Measurements from ENCODE around the gene BRMS1L. TPM values are rescaled to one million over a fixed set of nuclear protein-coding genes. Genes with fewer than 3 reads are reported as not detected.

BRMS1L gene
- total RNA-seq, 4 donors from 2014 or later, result 4.6 to 6.8 (median 6.1) TPM

GRCh38 chr14:35786856-35787255, 39.3 kb upstream of the BRMS1L start:
- in situ Hi-C loops (cut with MboI; ENCODE audit: low sequenced_read_pairs in 4 of 4), result no loop called here
- Histone ChIP-seq H3K4me3 (no peak overlapping the region), H3K36me3 (no peaks in the 10 kb centered on the region), H3K27me3 (no peaks in the 10 kb centered on the region), H3K4me1 (peaks cover 13 to 14% of the 10 kb centered on the region in 2 donors), H3K9me3 (no peaks in the 10 kb centered on the region), H3K27ac (no peak overlapping the region)
- TF ChIP-seq CTCF (IDR thresholded peaks at IDR 0.05 in 4 of 5, conservative IDR thresholded peaks at IDR 0.05 in 1 of 5) (no peak), POLR2A (IDR thresholded peaks at IDR 0.05) (no peak)
- intact Hi-C loops (cut with DNase I; ENCODE audit: low total_unique reads), result no loop called here
- ATAC-seq, result no peak
- DNase-seq, result no peak

GRCh38 chr14:35789651-35790050, 36.5 kb upstream of the BRMS1L start:
- in situ Hi-C loops (cut with MboI; ENCODE audit: low sequenced_read_pairs in 4 of 4), result no loop called here
- Histone ChIP-seq H3K4me3 (no peak overlapping the region), H3K27me3 (no peaks in the 10 kb centered on the region), H3K4me1 (peaks cover 13 to 17% of the 10 kb centered on the region in 2 donors), H3K9me3 (no peaks in the 10 kb centered on the region), H3K36me3 (no peaks in the 10 kb centered on the region), H3K27ac (peak overlapping the region in 1 of 4 donors; percentile 40)
- TF ChIP-seq POLR2A (IDR thresholded peaks at IDR 0.05) (no peak), CTCF (IDR thresholded peaks at IDR 0.05 in 4 of 5, conservative IDR thresholded peaks at IDR 0.05 in 1 of 5) (no peak)
- peak in 1 of 2 donors; percentile 21 for ATAC-seq
- intact Hi-C loops (cut with DNase I; ENCODE audit: low total_unique reads), result no loop called here
- no peak for DNase-seq

- no peak overlapping the region for H3K27ac ChIP-seq
- ATAC-seq (no peak), DNase-seq (no peak)
- in situ Hi-C loops (cut with MboI; ENCODE audit: low sequenced_read_pairs in 4 of 4) (no loop called here), intact Hi-C loops (cut with DNase I; ENCODE audit: low total_unique reads) (no loop called here)
- H3K9me3 ChIP-seq, result no peaks in the 10 kb centered on the region
- no peaks in the 10 kb centered on the region for H3K36me3 ChIP-seq
- H3K27me3 ChIP-seq, result no peaks in the 10 kb centered on the region
- H3K4me1 ChIP-seq, result peaks cover 23 to 27% of the 10 kb centered on the region in 2 donors
- TF ChIP-seq POLR2A (IDR thresholded peaks at IDR 0.05), result no peak
- no peak for TF ChIP-seq CTCF (IDR thresholded peaks at IDR 0.05 in 4 of 5, conservative IDR thresholded peaks at IDR 0.05 in 1 of 5)
- H3K4me3 ChIP-seq, result no peak overlapping the region
Measured at GRCh38 chr14:35797796-35798195, 28.3 kb upstream of the BRMS1L start.

GRCh38 chr14:35806006-35806907, 19.9 kb upstream of the BRMS1L start:
- DNase-seq (no peak), ATAC-seq (no peak)
- intact Hi-C loops (cut with DNase I; ENCODE audit: low total_unique reads), result loop anchor here (10.0 kb wide), 4 partner anchors 401 to 821 kb away; partner anchors contain the start of genes FAM177A1, NFKBIA, PSMA6 and SRP54
- H3K36me3 ChIP-seq, result no peaks in the 10 kb centered on the region
- H3K4me3 ChIP-seq, result peak overlapping the region in 1 of 4 donors; percentile 72
- in situ Hi-C loops (cut with MboI; ENCODE audit: low sequenced_read_pairs in 4 of 4), result no loop called here
- H3K9me3 ChIP-seq, result no peaks in the 10 kb centered on the region
- TF ChIP-seq POLR2A (IDR thresholded peaks at IDR 0.05), result no peak
- TF ChIP-seq CTCF (IDR thresholded peaks at IDR 0.05 in 4 of 5, conservative IDR thresholded peaks at IDR 0.05 in 1 of 5), result no peak
- peaks cover 29 to 33% of the 10 kb centered on the region in 2 donors for H3K4me1 ChIP-seq
- H3K27ac ChIP-seq, result peak overlapping the region; percentile 48 to 94 (median 88)
- no peaks in the 10 kb centered on the region for H3K27me3 ChIP-seq
